Large intestine (tissue), 3 donors: ENCODE measurements around the gene RPL7A. TPM values are rescaled to one million over a fixed set of nuclear protein-coding genes. Genes with fewer than 3 reads are reported as not detected.

Experiments
- DNase-seq, 2 donors: peaks; one replicate each; pipeline versions ENCODE4 v3.0.0 to v3.0.0-alpha.2; 2013
- H3K27ac ChIP-seq: one replicate; pipeline ENCODE4 v1.5.1; 2013; ENCODE audit warnings: low read length
- H3K27me3 ChIP-seq: 2 replicates; pipeline ENCODE4 v1.6.1; 2013; ENCODE audit warnings: low read length; ENCODE audit not compliant: control insufficient read depth, insufficient read depth
- H3K36me3 ChIP-seq: 2 replicates; pipeline ENCODE4 v1.6.1; 2013; ENCODE audit warnings: low read length; ENCODE audit not compliant: control insufficient read depth, insufficient read depth
- H3K4me1 ChIP-seq: one replicate; pipeline ENCODE4 v1.6.1; 2013; ENCODE audit warnings: low read length; ENCODE audit not compliant: control insufficient read depth, insufficient read depth
- H3K4me3 ChIP-seq: one replicate; pipeline ENCODE4 v1.5.1; 2013; ENCODE audit warnings: low read length
- H3K9me3 ChIP-seq: one replicate; pipeline ENCODE4 v1.6.1; 2013; ENCODE audit warnings: mild to moderate bottlenecking, low read depth, low read length, moderate library complexity; ENCODE audit not compliant: control insufficient read depth
- WGBS: methylation state at CpG from one replicate; pipeline ENCODE4 v1.1.5; 2013; ENCODE audit warnings: low lambda C conversion rate; ENCODE audit not compliant: insufficient coverage; 5-methylcytosine and 5-hydroxymethylcytosine counted together
- polyA plus RNA-seq: library from polyadenylated mRNA; unstranded; fragments of 120-200 nt; gene quantifications from one replicate; pipeline ENCODE4 v1.2.1, GENCODE V29; 2013

The RPL7A gene
- polyA plus RNA-seq, 1 donor, result 2,688 TPM

GRCh38 chr9:133346021-133346785 lies 1.8 kb upstream of the RPL7A start:
- H3K4me1 ChIP-seq, result peaks cover 19% of the 10 kb centered on the region
- no peak overlapping the region for H3K27ac ChIP-seq
- DNase-seq, result no peak
- peaks cover 2% of the 10 kb centered on the region for H3K9me3 ChIP-seq
- peaks cover 71% of the 10 kb centered on the region for H3K36me3 ChIP-seq
- peak overlapping the region; percentile 86 for H3K4me3 ChIP-seq
- no CpG with 5 or more reads among the region's 15 CpGs for WGBS
- no peaks in the 10 kb centered on the region for H3K27me3 ChIP-seq

GRCh38 chr9:133347515-133347984 lies 468 bp upstream of the RPL7A start:
- peaks cover 19% of the 10 kb centered on the region for H3K4me1 ChIP-seq
- no peaks in the 10 kb centered on the region for H3K27me3 ChIP-seq
- H3K9me3 ChIP-seq, result peaks cover 2% of the 10 kb centered on the region
- H3K4me3 ChIP-seq, result peak overlapping the region; percentile 86
- peak overlapping the region; percentile 68 for H3K27ac ChIP-seq
- DNase-seq, result peak; percentile 30 to 77
- WGBS, result no CpG with 5 or more reads among the region's 41 CpGs
- H3K36me3 ChIP-seq, result peaks cover 72% of the 10 kb centered on the region

GRCh38 chr9:133348718-133349573 lies 928 bp downstream of the RPL7A start:
- Histone ChIP-seq H3K4me1 (peaks cover 19% of the 10 kb centered on the region), H3K4me3 (peak overlapping the region; percentile 86), H3K27ac (peak overlapping the region; percentile 68), H3K9me3 (peaks cover 2% of the 10 kb centered on the region), H3K36me3 (peaks cover 67% of the 10 kb centered on the region), H3K27me3 (no peaks in the 10 kb centered on the region)
- DNase-seq, result no peak
- no CpG with 5 or more reads among the region's 25 CpGs for WGBS

GRCh38 chr9:133349965-133350616 lies 2.1 kb downstream of the RPL7A start:
- no peaks in the 10 kb centered on the region for H3K27me3 ChIP-seq
- WGBS, result no CpG with 5 or more reads among the region's 15 CpGs
- H3K27ac ChIP-seq, result no peak overlapping the region
- no peak overlapping the region for H3K4me3 ChIP-seq
- H3K9me3 ChIP-seq, result peaks cover 2% of the 10 kb centered on the region
- peaks cover 21% of the 10 kb centered on the region for H3K4me1 ChIP-seq
- H3K36me3 ChIP-seq, result peaks cover 55% of the 10 kb centered on the region
- no peak for DNase-seq

GRCh38 chr9:133351526-133351907 lies 3.5 kb downstream of the RPL7A start:
- Histone ChIP-seq H3K36me3 (peaks cover 44% of the 10 kb centered on the region), H3K27ac (no peak overlapping the region), H3K9me3 (no peaks in the 10 kb centered on the region), H3K4me1 (peaks cover 22% of the 10 kb centered on the region), H3K4me3 (no peak overlapping the region), H3K27me3 (no peaks in the 10 kb centered on the region)
- WGBS, result no CpG with 5 or more reads among the region's 3 CpGs
- DNase-seq, result no peak

- peaks cover 44% of the 10 kb centered on the region for H3K36me3 ChIP-seq
- no peaks in the 10 kb centered on the region for H3K9me3 ChIP-seq
- no CpG with 5 or more reads among the region's 14 CpGs for WGBS
- H3K27me3 ChIP-seq, result no peaks in the 10 kb centered on the region
- no peak overlapping the region for H3K27ac ChIP-seq
- H3K4me3 ChIP-seq, result no peak overlapping the region
- DNase-seq, result no peak
- H3K4me1 ChIP-seq, result peaks cover 19% of the 10 kb centered on the region
Observed at GRCh38 chr9:133351908-133352634, 4.1 kb downstream of the RPL7A start.

- H3K27me3 ChIP-seq, result no peaks in the 10 kb centered on the region
- H3K4me3 ChIP-seq, result no peak overlapping the region
- 83% methylated on average over 1 of the region's 8 CpGs for WGBS
- peaks cover 44% of the 10 kb centered on the region for H3K36me3 ChIP-seq
- peaks cover 27% of the 10 kb centered on the region for H3K4me1 ChIP-seq
- DNase-seq, result no peak
- H3K27ac ChIP-seq, result no peak overlapping the region
- H3K9me3 ChIP-seq, result no peaks in the 10 kb centered on the region
Observed at GRCh38 chr9:133352635-133353340, 4.8 kb downstream of the RPL7A start.

GRCh38 chr9:133353548-133353947 lies 5.5 kb downstream of the RPL7A start:
- Histone ChIP-seq H3K4me1 (peaks cover 33% of the 10 kb centered on the region), H3K36me3 (peaks cover 45% of the 10 kb centered on the region)
- WGBS, result no CpG with 5 or more reads among the region's 5 CpGs

GRCh38 chr9:133354766-133355165 lies 6.7 kb downstream of the RPL7A start:
- no peak overlapping the region for H3K4me3 ChIP-seq
- H3K27ac ChIP-seq, result no peak overlapping the region
- H3K4me1 ChIP-seq, result peaks cover 36% of the 10 kb centered on the region
- no CpG with 5 or more reads among the region's 7 CpGs for WGBS
- no peak for DNase-seq
- H3K9me3 ChIP-seq, result no peaks in the 10 kb centered on the region
- no peaks in the 10 kb centered on the region for H3K27me3 ChIP-seq
- H3K36me3 ChIP-seq, result peaks cover 41% of the 10 kb centered on the region

More at GRCh38 chr9:133353548-133353947, 5.5 kb downstream of the RPL7A start:
- Histone ChIP-seq H3K27me3 (no peaks in the 10 kb centered on the region), H3K9me3 (no peaks in the 10 kb centered on the region), H3K4me3 (no peak overlapping the region), H3K27ac (no peak overlapping the region)
- DNase-seq, result no peak
